ENCODE measurements around the gene SCGB2B2.

Gene SCGB2B2

GRCh38 chr19:34655651-34656050 lies 21.3 kb downstream of the SCGB2B2 start:
- Histone ChIP-seq H3K27ac (no peak overlapping the region), H3K9me3 (no peaks in the 10 kb centered on the region), H3K4me1 (ENCODE audit: control insufficient read depth in 1 of 2, insufficient read depth in 1 of 2, low read depth in 1 of 2, low read length in 1 of 2) (no peaks in the 10 kb centered on the region), H3K4me3 (ENCODE audit: low read depth in 1 of 2, low read length in 1 of 2) (no peak overlapping the region), H3K27me3 (no peaks in the 10 kb centered on the region), H3K36me3 (no peaks in the 10 kb centered on the region)
- no peak for TF ChIP-seq CTCF (IDR thresholded peaks at IDR 0.05)

- Histone ChIP-seq H3K27me3 (no peaks in the 10 kb centered on the region), H3K9me3 (peaks cover 4% of the 10 kb centered on the region), H3K4me1 (ENCODE audit: control insufficient read depth in 1 of 2, insufficient read depth in 1 of 2, low read depth in 1 of 2, low read length in 1 of 2) (no peaks in the 10 kb centered on the region), H3K4me3 (ENCODE audit: low read depth in 1 of 2, low read length in 1 of 2) (no peak overlapping the region), H3K36me3 (no peaks in the 10 kb centered on the region), H3K27ac (no peak overlapping the region)
- TF ChIP-seq CTCF (IDR thresholded peaks at IDR 0.05): no peak
Observed at GRCh38 chr19:34654796-34655195, 22.2 kb downstream of the SCGB2B2 start.

- Histone ChIP-seq H3K36me3 (no peaks in the 10 kb centered on the region), H3K4me1 (ENCODE audit: control insufficient read depth in 1 of 2, insufficient read depth in 1 of 2, low read depth in 1 of 2, low read length in 1 of 2) (no peaks in the 10 kb centered on the region), H3K27me3 (no peaks in the 10 kb centered on the region), H3K27ac (no peak overlapping the region), H3K4me3 (ENCODE audit: low read depth in 1 of 2, low read length in 1 of 2) (no peak overlapping the region), H3K9me3 (peaks cover 4% of the 10 kb centered on the region)
- no peak for TF ChIP-seq CTCF (IDR thresholded peaks at IDR 0.05)
Observed at GRCh38 chr19:34651747-34652146, 25.2 kb downstream of the SCGB2B2 start.

- peaks cover 4% of the 10 kb centered on the region for H3K9me3 ChIP-seq
- TF ChIP-seq CTCF (IDR thresholded peaks at IDR 0.05): no peak
- no peaks in the 10 kb centered on the region for H3K4me1 ChIP-seq (ENCODE audit: control insufficient read depth in 1 of 2, insufficient read depth in 1 of 2, low read depth in 1 of 2, low read length in 1 of 2)
- no peak overlapping the region for H3K27ac ChIP-seq
- no peaks in the 10 kb centered on the region for H3K36me3 ChIP-seq
- H3K27me3 ChIP-seq: no peaks in the 10 kb centered on the region
- H3K4me3 ChIP-seq (ENCODE audit: low read depth in 1 of 2, low read length in 1 of 2): no peak overlapping the region
Observed at GRCh38 chr19:34649886-34650543, 26.9 kb downstream of the SCGB2B2 start.

- H3K36me3 ChIP-seq: no peaks in the 10 kb centered on the region
- peaks cover 4% of the 10 kb centered on the region for H3K9me3 ChIP-seq
- H3K27ac ChIP-seq: no peak overlapping the region
- H3K4me3 ChIP-seq (ENCODE audit: low read depth in 1 of 2, low read length in 1 of 2): no peak overlapping the region
- no peak for TF ChIP-seq CTCF (IDR thresholded peaks at IDR 0.05)
- H3K27me3 ChIP-seq: no peaks in the 10 kb centered on the region
- no peaks in the 10 kb centered on the region for H3K4me1 ChIP-seq (ENCODE audit: control insufficient read depth in 1 of 2, insufficient read depth in 1 of 2, low read depth in 1 of 2, low read length in 1 of 2)
Observed at GRCh38 chr19:34645551-34645950, 31.4 kb downstream of the SCGB2B2 start.
